BLaER1 treated with 17β-estradiol and CSF1 and Interleukin-3, amounts not matched to agents 10 nM and 100 nM (cell line): ENCODE data around the gene SH2B2.
"Not testable (repeated sequence)": the region's sequence is repeated elsewhere in the genome, so short reads cannot be mapped to it uniquely, and the experiment has no call there.

Experiments used
- H3K27ac ChIP-seq, 11 experiments: shearing (Covaris generic); formaldehyde crosslinking; 2 replicates each; pipeline ENCODE4 v1.8.1; 2022
- H3K27me3 ChIP-seq, 11 experiments: shearing (Covaris generic); formaldehyde crosslinking; 2 replicates each; pipeline ENCODE4 v1.8.1; 2022
- H3K36me3 ChIP-seq, 11 experiments: shearing (Covaris generic); formaldehyde crosslinking; 2 replicates each; pipeline ENCODE4 v1.8.1; 2022
- H3K4me1 ChIP-seq, 10 experiments: shearing (Covaris generic); formaldehyde crosslinking; 2 replicates each; pipeline ENCODE4 v1.8.1; 2022
- H3K4me2 ChIP-seq, 11 experiments: shearing (Covaris generic); formaldehyde crosslinking; 2 replicates each; pipeline ENCODE4 v1.8.1; 2022
- H3K4me3 ChIP-seq, 10 experiments: shearing (Covaris generic); formaldehyde crosslinking; 2 replicates each; pipeline ENCODE4 v1.8.1; 2022
- H3K9ac ChIP-seq, 11 experiments: shearing (Covaris generic); formaldehyde crosslinking; 2 replicates each; pipeline ENCODE4 v1.8.1; 2022
- H3K9me3 ChIP-seq, 11 experiments: shearing (Covaris generic); formaldehyde crosslinking; replicated peaks in 1 of 11; 2 replicates each; pipeline ENCODE4 v1.8.1; 2022
- H4K20me1 ChIP-seq, 11 experiments: shearing (Covaris generic); formaldehyde crosslinking; 2 replicates each; pipeline ENCODE4 v1.8.1; 2022

SH2B2 gene

GRCh38 chr7:102364394-102364886, 77.8 kb downstream of the SH2B2 start:
- Histone ChIP-seq H4K20me1 (peaks cover 0 to 21% (median 9%) of the 10 kb centered on the region in 11 experiments; a peak in 12 of 22 replicates), H3K9ac (peak overlapping the region; percentile 88 to 97 (median 90)), H3K27ac (peak overlapping the region; percentile 79 to 93 (median 85)), H3K4me2 (peak overlapping the region; percentile 47 to 84 (median 68)), H3K4me3 (peak overlapping the region; percentile 83 to 98 (median 88)), H3K36me3 (peaks cover 7 to 20% (median 15%) of the 10 kb centered on the region in 11 experiments)
- H3K27me3 ChIP-seq, H3K9me3 ChIP-seq, H3K4me1 ChIP-seq: not testable (repeated sequence)

GRCh38 chr7:102365390-102365789, 78.7 kb downstream of the SH2B2 start:
- Histone ChIP-seq H3K9me3 (peaks cover 0 to 12% (median 4%) of the 10 kb centered on the region in 11 experiments; a peak in 13 of 22 replicates), H3K9ac (0 out of 22 replicates have a peak overlapping the region, but pooled peaks of 1 of the 11 experiments have one; percentile 17), H3K4me3 (peak overlapping the region in 5 of 10 experiments; percentile 23 to 89 (median 83); a peak in 5 of 20 replicates), H3K36me3 (peaks cover 8 to 27% (median 21%) of the 10 kb centered on the region in 11 experiments), H3K4me2 (peak overlapping the region; percentile 41 to 57 (median 53)), H4K20me1 (peaks cover 0 to 22% (median 9%) of the 10 kb centered on the region in 11 experiments; a peak in 12 of 22 replicates)
- H3K27me3 ChIP-seq, H3K4me1 ChIP-seq, H3K27ac ChIP-seq: not testable (repeated sequence)

GRCh38 chr7:102370038-102370437, 83.4 kb downstream of the SH2B2 start:
- H3K27me3 ChIP-seq, H3K4me2 ChIP-seq, H3K27ac ChIP-seq, H3K4me1 ChIP-seq, H3K9ac ChIP-seq, H3K4me3 ChIP-seq: not testable (repeated sequence)
- H4K20me1 ChIP-seq = peaks cover 0 to 29% (median 13%) of the 10 kb centered on the region in 11 experiments; a peak in 14 of 22 replicates
- H3K9me3 ChIP-seq = peaks cover 0 to 14% (median 4%) of the 10 kb centered on the region in 11 experiments; a peak in 13 of 22 replicates
- peaks cover 8 to 43% (median 31%) of the 10 kb centered on the region in 11 experiments for H3K36me3 ChIP-seq
